ENCODE measurements around the gene SIX1.
A peak's percentile ranks its signal among the peaks of the same experiment; 100 is the strongest.

SIX1 gene

GRCh38 chr14:60652674-60653651, 3.7 kb upstream of the SIX1 start:
- H3K4me3 ChIP-seq (ENCODE audit: severe bottlenecking), result no peak overlapping the region
- H3K4me1 ChIP-seq (ENCODE audit: insufficient read depth, poor library complexity, severe bottlenecking), result no peaks in the 10 kb centered on the region
- no peaks in the 10 kb centered on the region for H3K9me3 ChIP-seq (ENCODE audit: severe bottlenecking)
- H3K27ac ChIP-seq (ENCODE audit: poor library complexity, severe bottlenecking), result no peak overlapping the region
- TF ChIP-seq, protein P1, sequence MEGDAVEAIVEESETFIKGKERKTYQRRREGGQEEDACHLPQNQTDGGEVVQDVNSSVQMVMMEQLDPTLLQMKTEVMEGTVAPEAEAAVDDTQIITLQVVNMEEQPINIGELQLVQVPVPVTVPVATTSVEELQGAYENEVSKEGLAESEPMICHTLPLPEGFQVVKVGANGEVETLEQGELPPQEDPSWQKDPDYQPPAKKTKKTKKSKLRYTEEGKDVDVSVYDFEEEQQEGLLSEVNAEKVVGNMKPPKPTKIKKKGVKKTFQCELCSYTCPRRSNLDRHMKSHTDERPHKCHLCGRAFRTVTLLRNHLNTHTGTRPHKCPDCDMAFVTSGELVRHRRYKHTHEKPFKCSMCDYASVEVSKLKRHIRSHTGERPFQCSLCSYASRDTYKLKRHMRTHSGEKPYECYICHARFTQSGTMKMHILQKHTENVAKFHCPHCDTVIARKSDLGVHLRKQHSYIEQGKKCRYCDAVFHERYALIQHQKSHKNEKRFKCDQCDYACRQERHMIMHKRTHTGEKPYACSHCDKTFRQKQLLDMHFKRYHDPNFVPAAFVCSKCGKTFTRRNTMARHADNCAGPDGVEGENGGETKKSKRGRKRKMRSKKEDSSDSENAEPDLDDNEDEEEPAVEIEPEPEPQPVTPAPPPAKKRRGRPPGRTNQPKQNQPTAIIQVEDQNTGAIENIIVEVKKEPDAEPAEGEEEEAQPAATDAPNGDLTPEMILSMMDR (IDR thresholded peaks at IDR 0.05; ENCODE audit: poor library complexity, severe bottlenecking), result no peak
- H3K36me3 ChIP-seq (ENCODE audit: low read depth), result no peaks in the 10 kb centered on the region
- DNase-seq (ENCODE audit: low spot score), result no peak
- H3K27me3 ChIP-seq (ENCODE audit: insufficient read depth, poor library complexity, severe bottlenecking), result no peaks in the 10 kb centered on the region
- ATAC-seq (ENCODE audit: low read depth), result no peak

- Histone ChIP-seq H3K4me3 (ENCODE audit: severe bottlenecking) (no peak overlapping the region), H3K4me1 (ENCODE audit: insufficient read depth, poor library complexity, severe bottlenecking) (no peaks in the 10 kb centered on the region), H3K36me3 (ENCODE audit: low read depth) (no peaks in the 10 kb centered on the region), H3K9me3 (ENCODE audit: severe bottlenecking) (no peaks in the 10 kb centered on the region), H3K27me3 (ENCODE audit: insufficient read depth, poor library complexity, severe bottlenecking) (no peaks in the 10 kb centered on the region), H3K27ac (ENCODE audit: poor library complexity, severe bottlenecking) (no peak overlapping the region)
- DNase-seq (ENCODE audit: low spot score), result no peak
- TF ChIP-seq, protein P1 (IDR thresholded peaks at IDR 0.05; ENCODE audit: poor library complexity, severe bottlenecking), result no peak
- no peak for ATAC-seq (ENCODE audit: low read depth)
These were observed 2.8 kb upstream of the SIX1 start for GRCh38 chr14:60651796-60652673.

DNA sequence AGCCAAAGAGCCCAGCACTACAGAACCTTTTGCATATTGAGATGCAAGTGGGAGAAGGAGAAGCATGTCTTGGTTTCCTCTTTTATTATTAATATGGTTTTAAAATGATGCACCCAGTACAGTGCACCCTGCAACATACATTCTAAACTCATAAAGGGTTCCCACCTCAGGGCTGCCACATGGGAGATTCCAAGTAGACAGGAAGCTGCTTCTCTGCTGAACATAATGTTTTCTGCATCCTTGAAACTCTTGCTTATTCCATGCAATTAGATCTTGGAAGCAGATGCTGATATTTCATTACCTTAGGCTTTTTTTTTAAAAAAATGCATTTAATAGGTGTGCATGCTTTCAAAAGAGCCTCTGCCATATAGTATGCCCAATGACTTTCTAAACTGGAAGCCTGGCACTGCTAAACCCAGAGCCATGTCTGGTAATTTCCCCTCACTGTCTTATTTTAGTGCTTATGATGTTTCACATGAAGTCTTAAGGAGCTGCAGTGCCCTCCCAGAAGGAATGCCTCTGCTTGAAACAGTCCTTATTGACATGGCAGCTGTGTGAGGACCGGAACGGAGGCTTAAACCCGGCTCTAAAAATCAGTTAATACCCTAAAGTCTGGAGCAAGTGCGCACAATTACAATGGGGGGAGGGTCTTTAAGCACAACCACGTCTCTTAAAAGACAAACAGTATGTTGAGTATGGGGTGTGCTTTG, 2.0 kb upstream of the SIX1 start:
- TF ChIP-seq, protein P1 (IDR thresholded peaks at IDR 0.05; ENCODE audit: poor library complexity, severe bottlenecking), result no peak
- Histone ChIP-seq H3K27me3 (ENCODE audit: insufficient read depth, poor library complexity, severe bottlenecking) (no peaks in the 10 kb centered on the region), H3K27ac (ENCODE audit: poor library complexity, severe bottlenecking) (no peak overlapping the region), H3K36me3 (ENCODE audit: low read depth) (no peaks in the 10 kb centered on the region; the same call in 1 of the 2 replicates), H3K9me3 (ENCODE audit: severe bottlenecking) (no peaks in the 10 kb centered on the region), H3K4me1 (ENCODE audit: insufficient read depth, poor library complexity, severe bottlenecking) (no peaks in the 10 kb centered on the region), H3K4me3 (ENCODE audit: severe bottlenecking) (no peak overlapping the region)
- ATAC-seq (ENCODE audit: low read depth) (no peak), DNase-seq (ENCODE audit: low spot score) (no peak)

GRCh38 chr14:60650373-60650961, 1.2 kb upstream of the SIX1 start:
- H3K27ac ChIP-seq (ENCODE audit: poor library complexity, severe bottlenecking), result no peak overlapping the region
- H3K4me3 ChIP-seq (ENCODE audit: severe bottlenecking), result peak overlapping the region; percentile 45
- no peak for DNase-seq (ENCODE audit: low spot score)
- H3K4me1 ChIP-seq (ENCODE audit: insufficient read depth, poor library complexity, severe bottlenecking), result no peaks in the 10 kb centered on the region
- H3K9me3 ChIP-seq (ENCODE audit: severe bottlenecking), result no peaks in the 10 kb centered on the region
- no peaks in the 10 kb centered on the region for H3K27me3 ChIP-seq (ENCODE audit: insufficient read depth, poor library complexity, severe bottlenecking)
- TF ChIP-seq, protein P1 (IDR thresholded peaks at IDR 0.05; ENCODE audit: poor library complexity, severe bottlenecking), result no peak
- no peak for ATAC-seq (ENCODE audit: low read depth)
- H3K36me3 ChIP-seq (ENCODE audit: low read depth), result peaks cover 5% of the 10 kb centered on the region; the same call in 1 of the 2 replicates
